Measurements from ENCODE around the gene RPS6KA2. TPM values are rescaled to one million over a fixed set of nuclear protein-coding genes. Genes with fewer than 3 reads are reported as not detected.
"Not testable (repeated sequence)": the region's sequence is repeated elsewhere in the genome, so short reads cannot be mapped to it uniquely, and the experiment has no call there.

Gene RPS6KA2
- total RNA-seq, 3 donors from 2014 or later (not counting 1 experiment from before 2014, with no cell fraction given) = 2.8 to 4.5 (median 2.9) TPM

GRCh38 chr6:166402582-166403277 lies 224.3 kb downstream of the RPS6KA2 start:
- no peak overlapping the region for H3K27ac Mint-ChIP-seq
- Histone ChIP-seq H3K4me3 (ENCODE audit: low read length) (no peak overlapping the region), H3K36me3 (ENCODE audit: control insufficient read depth, insufficient read depth, low read length) (no peaks in the 10 kb centered on the region), H3K9me3 (ENCODE audit: control insufficient read depth, insufficient read depth, low read length) (no peaks in the 10 kb centered on the region), H3K27ac (ENCODE audit: low read length) (no peak overlapping the region), H3K27me3 (ENCODE audit: control insufficient read depth, insufficient read depth, low read length) (no peaks in the 10 kb centered on the region), H3K4me1 (ENCODE audit: control insufficient read depth, insufficient read depth, low read length) (peaks cover 5% of the 10 kb centered on the region)
- no peak for TF ChIP-seq CTCF (IDR thresholded peaks at IDR 0.05)
- intact Hi-C loops (cut with micrococcal nuclease) = no loop called here
- ATAC-seq (no peak), DNase-seq (no peak)
- peaks cover 0 to 16% of the 10 kb centered on the region in 2 donors for H3K4me1 Mint-ChIP-seq
- WGBS (ENCODE audit: insufficient coverage) = 94% methylated on average over 5 of the region's 6 CpGs
- no peaks in the 10 kb centered on the region for H3K9me3 Mint-ChIP-seq
- H3K27me3 Mint-ChIP-seq (ENCODE audit: low read depth in 2 of 2) = peaks cover 6 to 11% of the 10 kb centered on the region in 2 donors
- H3K36me3 Mint-ChIP-seq = no peaks in the 10 kb centered on the region
- H3K4me3 Mint-ChIP-seq = no peak overlapping the region

DNA sequence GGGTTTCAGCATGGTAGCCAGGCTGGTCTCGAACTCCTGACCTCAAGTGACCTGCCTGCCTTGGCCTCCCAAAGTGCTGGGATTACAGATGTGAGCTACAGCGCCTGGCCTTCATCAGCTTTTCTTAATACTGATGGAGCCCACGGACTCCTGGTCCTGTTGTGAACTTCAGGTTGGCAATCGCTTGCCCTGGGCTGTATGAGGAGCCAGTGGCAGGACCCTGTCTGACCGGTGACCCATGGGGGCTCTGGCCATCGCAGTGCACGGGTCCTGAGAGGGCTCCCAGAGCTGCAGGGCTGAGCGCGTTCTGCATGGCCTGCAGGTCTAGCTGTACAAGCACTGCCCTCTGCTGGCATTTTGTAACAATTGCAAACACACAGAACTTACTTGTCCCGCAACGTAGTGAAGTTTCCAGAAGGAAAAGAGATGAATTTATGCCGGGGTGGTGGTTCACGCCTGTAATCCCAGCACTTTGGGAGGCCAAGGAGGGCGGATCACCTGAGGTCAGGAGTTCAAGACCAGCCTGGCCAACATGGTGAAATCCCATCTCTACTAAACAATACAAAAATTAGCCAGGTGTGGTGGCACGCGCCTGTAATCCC lies 226.3 kb downstream of the RPS6KA2 start:
- TF ChIP-seq CTCF (IDR thresholded peaks at IDR 0.05) = peak; percentile 83
- not testable (repeated sequence) for H3K4me3 ChIP-seq (ENCODE audit: low read length); H3K36me3 ChIP-seq (ENCODE audit: control insufficient read depth, insufficient read depth, low read length); H3K4me1 ChIP-seq (ENCODE audit: control insufficient read depth, insufficient read depth, low read length); H3K4me3 Mint-ChIP-seq; H3K27me3 ChIP-seq (ENCODE audit: control insufficient read depth, insufficient read depth, low read length); H3K27ac ChIP-seq (ENCODE audit: low read length); H3K9me3 Mint-ChIP-seq; H3K36me3 Mint-ChIP-seq; H3K9me3 ChIP-seq (ENCODE audit: control insufficient read depth, insufficient read depth, low read length); H3K27ac Mint-ChIP-seq
- DNase-seq (peak; percentile 46 to 85), ATAC-seq (peak; percentile 80 to 98 (median 94))
- 32% methylated on average over 15 of the region's 16 CpGs for WGBS (ENCODE audit: insufficient coverage)
- peaks cover 0 to 16% of the 10 kb centered on the region in 2 donors for H3K4me1 Mint-ChIP-seq
- intact Hi-C loops (cut with micrococcal nuclease) = loop anchor here (1.0 kb wide), 2 partner anchors 87 to 125 kb away; no protein-coding TSS in a partner anchor
- peaks cover 6 to 11% of the 10 kb centered on the region in 2 donors for H3K27me3 Mint-ChIP-seq (ENCODE audit: low read depth in 2 of 2)

- no peaks in the 10 kb centered on the region for H3K36me3 ChIP-seq (ENCODE audit: control insufficient read depth, insufficient read depth, low read length)
- H3K4me3 Mint-ChIP-seq = no peak overlapping the region
- peaks cover 0 to 16% of the 10 kb centered on the region in 2 donors for H3K4me1 Mint-ChIP-seq
- H3K27me3 Mint-ChIP-seq (ENCODE audit: low read depth in 2 of 2) = peaks cover 6 to 11% of the 10 kb centered on the region in 2 donors
- no peak overlapping the region for H3K27ac Mint-ChIP-seq
- intact Hi-C loops (cut with micrococcal nuclease) = loop anchor here (1.0 kb wide), 1 partner anchor 87 kb away; no protein-coding TSS in a partner anchor
- H3K27ac ChIP-seq (ENCODE audit: low read length) = no peak overlapping the region
- no peaks in the 10 kb centered on the region for H3K9me3 Mint-ChIP-seq
- no peak for ATAC-seq
- WGBS (ENCODE audit: insufficient coverage) = 85% methylated on average over 2 of the region's 2 CpGs
- no peaks in the 10 kb centered on the region for H3K9me3 ChIP-seq (ENCODE audit: control insufficient read depth, insufficient read depth, low read length)
- H3K4me3 ChIP-seq (ENCODE audit: low read length) = no peak overlapping the region
- peaks cover 5% of the 10 kb centered on the region for H3K4me1 ChIP-seq (ENCODE audit: control insufficient read depth, insufficient read depth, low read length)
- no peak for DNase-seq
- no peaks in the 10 kb centered on the region for H3K36me3 Mint-ChIP-seq
- H3K27me3 ChIP-seq (ENCODE audit: control insufficient read depth, insufficient read depth, low read length) = no peaks in the 10 kb centered on the region
- TF ChIP-seq CTCF (IDR thresholded peaks at IDR 0.05) = no peak
Observed at GRCh38 chr6:166400181-166400580, 226.9 kb downstream of the RPS6KA2 start.

Measured in natural killer cell (primary cell).